ENCODE results near the gene MKNK1.

The MKNK1 gene

DNA sequence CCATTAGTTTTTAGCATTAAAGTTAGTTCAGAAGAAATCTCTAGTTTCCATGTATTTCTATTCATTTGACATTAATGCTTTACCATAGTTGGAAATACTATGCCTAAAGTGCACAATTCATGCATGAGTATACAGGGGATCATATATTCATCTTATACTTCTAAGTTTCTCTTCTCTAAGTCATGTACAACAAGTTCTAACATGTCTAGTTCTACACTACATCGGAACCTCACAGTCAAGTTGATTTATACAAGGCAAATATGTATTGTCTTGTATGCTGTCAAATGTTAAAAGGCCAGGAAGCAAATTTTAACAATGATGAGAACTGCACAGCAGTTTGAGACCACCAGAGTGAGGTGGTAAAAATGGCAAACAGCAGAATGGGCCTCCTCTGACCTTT lies 35.5 kb upstream of the MKNK1 start:
- no peak overlapping the region for H3K27ac ChIP-seq (ENCODE audit: low read depth, low read length)
- no peak overlapping the region for H3K9ac ChIP-seq (ENCODE audit: low read length)
- peaks cover 8% of the 10 kb centered on the region for H3K36me3 ChIP-seq (ENCODE audit: control insufficient read depth, insufficient read depth, low read length)
- H3K4me3 ChIP-seq (ENCODE audit: low read length): no peak overlapping the region
- H3K27me3 ChIP-seq (ENCODE audit: control insufficient read depth, insufficient read depth, low read length): no peaks in the 10 kb centered on the region
- H3K4me1 ChIP-seq (ENCODE audit: control insufficient read depth, insufficient read depth, low read length): peaks cover 16% of the 10 kb centered on the region

DNA sequence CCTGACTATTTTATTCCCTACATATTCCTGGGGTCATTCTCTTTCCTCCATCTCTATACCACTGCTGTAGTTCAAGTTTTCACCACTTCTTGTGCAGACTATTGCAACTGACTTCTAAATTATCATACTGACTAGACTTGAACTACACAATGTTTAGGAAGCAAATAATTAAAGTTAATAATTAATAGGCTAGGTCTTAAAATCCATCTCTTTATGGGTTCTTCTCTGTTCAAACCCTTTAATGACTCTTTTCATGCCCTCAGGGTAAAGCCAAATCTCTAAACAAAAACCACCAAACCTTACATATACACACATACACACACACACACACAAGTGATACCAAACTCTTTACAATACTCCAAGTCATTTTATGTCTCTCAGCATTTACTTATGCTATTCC lies 34.9 kb upstream of the MKNK1 start:
- no peak overlapping the region for H3K27ac ChIP-seq (ENCODE audit: low read depth, low read length)
- no peak overlapping the region for H3K4me3 ChIP-seq (ENCODE audit: low read length)
- H3K27me3 ChIP-seq (ENCODE audit: control insufficient read depth, insufficient read depth, low read length): no peaks in the 10 kb centered on the region
- H3K4me1 ChIP-seq (ENCODE audit: control insufficient read depth, insufficient read depth, low read length): peaks cover 16% of the 10 kb centered on the region
- no peak overlapping the region for H3K9ac ChIP-seq (ENCODE audit: low read length)
- H3K36me3 ChIP-seq (ENCODE audit: control insufficient read depth, insufficient read depth, low read length): peaks cover 8% of the 10 kb centered on the region

DNA sequence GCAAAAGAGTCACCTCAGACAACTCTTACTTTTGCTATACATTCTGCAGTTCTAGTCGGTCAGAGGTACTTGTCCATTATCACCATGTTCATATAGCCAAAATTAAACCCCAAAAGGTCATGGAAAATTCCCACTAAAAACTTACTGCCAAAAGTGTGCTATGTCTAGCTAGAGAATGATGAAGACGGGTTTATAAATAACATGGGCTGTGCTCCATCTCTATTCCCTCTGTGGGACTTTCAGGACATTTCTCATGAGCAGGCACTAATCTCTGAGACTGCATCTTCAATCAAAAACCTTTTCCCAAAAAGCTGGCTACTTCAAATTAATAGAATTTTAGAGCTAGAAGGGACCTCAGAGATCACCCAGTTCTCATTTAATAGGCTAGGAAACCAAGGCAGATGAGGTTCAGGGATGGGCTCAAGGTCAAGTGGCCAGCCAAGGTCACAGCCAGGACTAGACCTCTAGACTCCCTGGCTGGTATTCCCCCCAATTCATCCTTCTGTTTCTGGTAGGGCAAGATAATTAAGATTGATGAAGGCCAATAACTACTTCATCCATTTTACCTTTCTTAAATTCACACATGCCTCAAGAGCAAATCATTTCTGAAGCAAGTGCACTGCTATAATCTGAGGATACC lies 33.5 kb upstream of the MKNK1 start:
- H3K4me1 ChIP-seq (ENCODE audit: control insufficient read depth, insufficient read depth, low read length): peaks cover 8% of the 10 kb centered on the region
- no peak overlapping the region for H3K4me3 ChIP-seq (ENCODE audit: low read length)
- H3K9ac ChIP-seq (ENCODE audit: low read length): no peak overlapping the region
- no peak overlapping the region for H3K27ac ChIP-seq (ENCODE audit: low read depth, low read length)
- peaks cover 8% of the 10 kb centered on the region for H3K36me3 ChIP-seq (ENCODE audit: control insufficient read depth, insufficient read depth, low read length)
- no peaks in the 10 kb centered on the region for H3K27me3 ChIP-seq (ENCODE audit: control insufficient read depth, insufficient read depth, low read length)

DNA sequence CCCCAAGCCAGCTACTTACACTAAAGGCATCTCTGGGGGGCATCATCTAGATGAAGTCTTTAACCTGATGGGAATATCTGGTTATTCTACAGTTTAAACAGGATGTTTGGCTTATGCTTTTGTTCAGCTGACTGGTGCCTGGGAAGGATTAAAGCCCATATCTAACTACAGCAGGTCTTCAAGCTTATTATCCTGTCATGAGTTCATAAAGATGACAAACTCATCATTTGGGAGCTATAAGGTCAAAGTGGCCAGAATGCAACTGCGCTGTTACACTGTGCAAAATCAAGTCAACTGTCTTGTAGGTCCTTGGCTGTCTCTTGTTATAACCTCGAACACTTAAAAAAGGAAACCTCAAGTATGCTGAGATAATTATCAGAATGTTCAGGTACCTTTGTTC lies 31.1 kb upstream of the MKNK1 start:
- Histone ChIP-seq H3K4me1 (ENCODE audit: control insufficient read depth, insufficient read depth, low read length) (peaks cover 4% of the 10 kb centered on the region), H3K4me3 (ENCODE audit: low read length) (no peak overlapping the region), H3K36me3 (ENCODE audit: control insufficient read depth, insufficient read depth, low read length) (peaks cover 11% of the 10 kb centered on the region), H3K27me3 (ENCODE audit: control insufficient read depth, insufficient read depth, low read length) (no peaks in the 10 kb centered on the region), H3K27ac (ENCODE audit: low read depth, low read length) (no peak overlapping the region), H3K9ac (ENCODE audit: low read length) (no peak overlapping the region)

DNA sequence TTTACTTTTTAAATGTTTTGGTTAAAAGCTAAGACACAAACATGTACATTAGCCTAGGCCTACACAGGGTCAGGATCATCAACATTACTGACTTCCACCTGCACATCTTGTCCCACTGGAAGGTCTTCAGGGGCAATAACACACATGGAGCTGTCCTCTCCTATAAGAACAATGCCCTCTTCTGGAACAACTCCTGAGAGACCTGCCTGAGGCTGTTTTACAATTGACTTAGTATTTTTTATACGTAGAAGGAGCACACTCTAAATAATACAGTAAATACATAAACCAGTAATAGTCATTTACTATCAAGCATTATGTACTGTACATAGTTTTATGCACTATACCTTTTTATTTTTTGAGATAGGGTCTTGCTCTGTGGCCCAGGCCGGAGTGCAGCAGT lies 26.7 kb upstream of the MKNK1 start:
- Histone ChIP-seq H3K4me1 (ENCODE audit: control insufficient read depth, insufficient read depth, low read length) (no peaks in the 10 kb centered on the region), H3K9ac (ENCODE audit: low read length) (no peak overlapping the region), H3K4me3 (ENCODE audit: low read length) (no peak overlapping the region), H3K36me3 (ENCODE audit: control insufficient read depth, insufficient read depth, low read length) (peaks cover 13% of the 10 kb centered on the region), H3K27ac (ENCODE audit: low read depth, low read length) (no peak overlapping the region), H3K27me3 (ENCODE audit: control insufficient read depth, insufficient read depth, low read length) (no peaks in the 10 kb centered on the region)

DNA sequence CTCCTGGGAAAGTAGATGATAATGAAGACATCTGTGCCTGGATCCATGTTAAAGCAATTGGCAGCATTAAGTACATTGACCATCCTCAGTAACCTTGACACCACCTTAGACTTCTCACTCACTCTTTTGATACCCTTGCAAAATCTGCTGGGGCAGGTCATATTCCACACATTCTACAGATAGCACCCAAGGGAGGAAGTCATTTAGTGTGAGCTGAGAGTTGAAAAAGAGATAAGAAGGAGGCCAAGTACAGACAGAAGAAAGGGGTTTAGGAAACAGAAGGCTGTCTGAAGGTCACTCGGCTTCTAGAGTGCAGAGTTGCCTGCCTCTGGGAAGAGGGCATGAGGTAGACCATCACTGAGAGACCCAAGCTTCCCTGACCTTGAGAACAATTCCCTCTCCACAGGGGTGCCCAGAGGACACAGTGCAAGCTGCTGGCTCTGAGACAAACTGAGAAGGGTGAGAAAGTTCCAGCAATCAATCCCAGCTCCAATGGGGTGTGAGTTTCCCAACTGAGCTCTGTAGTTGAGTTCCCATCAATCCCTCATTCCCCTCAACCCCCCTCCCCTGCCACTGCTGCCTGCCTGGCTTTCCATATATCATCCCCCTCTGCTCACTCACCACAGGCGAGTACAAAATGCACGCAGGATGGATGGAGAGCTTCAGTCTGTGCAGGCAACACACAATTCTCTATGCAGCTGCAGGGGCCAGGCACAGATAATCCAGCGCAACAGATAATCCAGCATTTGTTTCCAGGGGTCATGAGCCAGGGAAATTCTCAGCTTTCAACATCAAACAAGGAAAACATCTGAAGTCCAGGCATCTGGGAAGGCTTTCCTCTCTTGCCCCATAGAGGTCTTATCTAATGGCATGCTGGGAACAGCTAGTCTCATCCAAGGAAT lies 19.9 kb upstream of the MKNK1 start:
- H3K4me3 ChIP-seq (ENCODE audit: low read length): no peak overlapping the region
- H3K4me1 ChIP-seq (ENCODE audit: control insufficient read depth, insufficient read depth, low read length): no peaks in the 10 kb centered on the region
- H3K9ac ChIP-seq (ENCODE audit: low read length): no peak overlapping the region
- no peaks in the 10 kb centered on the region for H3K36me3 ChIP-seq (ENCODE audit: control insufficient read depth, insufficient read depth, low read length)
- no peak overlapping the region for H3K27ac ChIP-seq (ENCODE audit: low read depth, low read length)
- H3K27me3 ChIP-seq (ENCODE audit: control insufficient read depth, insufficient read depth, low read length): no peaks in the 10 kb centered on the region

DNA sequence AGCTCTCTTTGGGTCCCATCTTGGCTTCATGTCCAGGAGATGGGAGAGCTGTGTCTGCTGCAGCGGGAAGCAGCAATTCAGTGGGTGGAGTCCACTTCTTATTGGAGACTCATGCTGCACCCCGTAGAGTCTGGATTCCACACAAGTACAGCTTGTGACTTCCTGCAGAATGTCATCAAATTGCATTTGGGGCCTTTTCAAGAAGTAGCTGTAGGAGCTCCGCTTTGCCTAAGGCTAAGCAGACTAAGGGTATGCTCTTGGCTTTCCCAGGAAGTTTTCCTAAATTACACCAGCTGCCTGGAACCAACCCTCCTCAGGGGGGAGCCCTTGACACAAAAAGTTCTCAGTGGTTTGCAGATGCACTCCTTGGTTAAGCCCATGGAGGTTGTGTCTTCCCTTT lies 18.3 kb upstream of the MKNK1 start:
- Histone ChIP-seq H3K27ac (ENCODE audit: low read depth, low read length) (no peak overlapping the region), H3K9ac (ENCODE audit: low read length) (no peak overlapping the region)

DNA sequence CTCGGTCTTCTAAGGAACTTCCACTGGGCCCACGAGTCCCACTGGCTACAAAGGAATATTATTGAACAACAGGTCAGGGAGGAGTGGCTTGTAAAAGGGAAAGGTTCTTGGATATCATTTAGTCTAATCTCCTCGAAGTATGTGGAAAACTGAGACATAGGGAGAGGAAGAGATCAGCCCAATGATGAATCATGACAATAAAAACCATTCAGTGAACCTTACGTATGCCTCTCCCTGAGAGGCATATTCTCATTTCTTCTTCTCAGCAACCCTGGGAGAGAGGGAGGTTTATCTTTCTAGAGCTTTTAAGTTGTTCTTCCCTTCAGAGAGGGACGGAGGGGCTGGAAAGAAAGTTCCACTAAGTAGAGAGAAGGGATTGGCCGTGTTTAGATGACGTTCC lies 17.9 kb upstream of the MKNK1 start:
- H3K36me3 ChIP-seq (ENCODE audit: control insufficient read depth, insufficient read depth, low read length): no peaks in the 10 kb centered on the region
- no peak overlapping the region for H3K9ac ChIP-seq (ENCODE audit: low read length)
- H3K4me1 ChIP-seq (ENCODE audit: control insufficient read depth, insufficient read depth, low read length): no peaks in the 10 kb centered on the region
- H3K4me3 ChIP-seq (ENCODE audit: low read length): no peak overlapping the region
- no peaks in the 10 kb centered on the region for H3K27me3 ChIP-seq (ENCODE audit: control insufficient read depth, insufficient read depth, low read length)
- H3K27ac ChIP-seq (ENCODE audit: low read depth, low read length): no peak overlapping the region

More for the DNA sequence above, 18.3 kb upstream of the MKNK1 start:
- H3K4me3 ChIP-seq (ENCODE audit: low read length): no peak overlapping the region
- no peaks in the 10 kb centered on the region for H3K4me1 ChIP-seq (ENCODE audit: control insufficient read depth, insufficient read depth, low read length)
- H3K36me3 ChIP-seq (ENCODE audit: control insufficient read depth, insufficient read depth, low read length): no peaks in the 10 kb centered on the region
- no peaks in the 10 kb centered on the region for H3K27me3 ChIP-seq (ENCODE audit: control insufficient read depth, insufficient read depth, low read length)

DNA sequence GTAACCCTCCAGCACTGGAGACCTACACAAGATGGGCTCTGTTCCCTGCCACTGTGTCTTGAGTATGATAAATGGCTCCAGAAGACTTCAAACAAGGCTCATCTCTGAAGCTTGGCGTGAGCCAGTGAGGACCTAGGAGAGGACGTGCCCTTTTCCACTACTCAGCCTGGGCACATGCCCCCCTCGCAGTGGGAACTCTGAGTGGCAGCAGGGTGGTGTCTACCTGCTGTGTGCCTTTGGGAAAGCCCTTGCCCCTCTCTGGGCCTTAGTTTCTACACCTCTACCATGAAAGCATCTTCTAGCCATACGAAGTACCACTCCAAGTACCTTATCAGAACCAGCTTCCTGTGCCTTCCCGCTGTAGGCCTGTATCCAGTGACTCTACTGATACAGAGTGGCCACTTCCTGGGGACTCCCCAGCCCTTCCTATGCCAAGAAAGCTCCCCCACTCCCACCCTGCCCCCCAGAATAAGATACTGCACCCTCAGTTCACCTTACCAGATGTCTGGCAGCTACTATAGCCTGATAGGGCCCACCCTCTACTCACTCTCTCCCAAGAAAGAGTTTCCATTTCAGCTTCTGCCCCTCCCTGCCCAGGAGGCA lies 15.7 kb upstream of the MKNK1 start:
- no peak overlapping the region for H3K27ac ChIP-seq (ENCODE audit: low read depth, low read length)
- no peaks in the 10 kb centered on the region for H3K36me3 ChIP-seq (ENCODE audit: control insufficient read depth, insufficient read depth, low read length)
- no peak overlapping the region for H3K9ac ChIP-seq (ENCODE audit: low read length)
- H3K4me3 ChIP-seq (ENCODE audit: low read length): no peak overlapping the region
- no peaks in the 10 kb centered on the region for H3K27me3 ChIP-seq (ENCODE audit: control insufficient read depth, insufficient read depth, low read length)
- H3K4me1 ChIP-seq (ENCODE audit: control insufficient read depth, insufficient read depth, low read length): peaks cover 8% of the 10 kb centered on the region

DNA sequence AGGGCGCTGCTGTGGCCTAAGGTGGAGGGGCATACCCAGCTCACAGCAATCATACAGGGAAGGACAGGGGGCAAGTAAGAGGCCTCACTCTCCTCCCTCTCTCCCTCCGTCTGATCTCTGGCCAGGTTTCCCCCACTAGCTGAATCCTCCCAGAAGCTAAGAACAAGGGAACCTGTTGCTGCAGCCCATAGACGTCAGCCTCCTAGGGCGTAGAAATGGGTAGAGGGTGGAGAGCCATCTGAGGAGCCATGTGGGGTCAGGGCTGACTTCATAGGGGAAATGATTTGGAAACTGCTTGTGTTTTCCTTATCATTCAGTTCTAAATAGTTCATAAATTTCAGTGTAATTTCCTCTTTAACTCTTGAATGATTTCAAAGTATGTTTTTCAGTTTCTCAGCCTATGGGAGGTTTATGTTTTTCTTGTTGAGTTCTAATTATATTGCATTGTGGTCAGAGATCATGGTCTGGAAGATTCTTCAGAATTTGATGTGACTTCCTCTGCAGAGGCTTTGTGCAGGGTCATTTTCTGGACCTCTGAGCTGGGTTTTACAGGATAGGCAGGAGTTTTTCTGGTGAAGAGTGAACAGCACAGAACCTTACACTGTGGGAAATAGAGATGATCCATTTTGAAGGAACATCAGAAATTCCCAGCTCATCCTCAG lies 14.8 kb upstream of the MKNK1 start:
- no peaks in the 10 kb centered on the region for H3K27me3 ChIP-seq (ENCODE audit: control insufficient read depth, insufficient read depth, low read length)
- H3K9ac ChIP-seq (ENCODE audit: low read length): no peak overlapping the region
- no peak overlapping the region for H3K27ac ChIP-seq (ENCODE audit: low read depth, low read length)
- H3K36me3 ChIP-seq (ENCODE audit: control insufficient read depth, insufficient read depth, low read length): no peaks in the 10 kb centered on the region
- no peak overlapping the region for H3K4me3 ChIP-seq (ENCODE audit: low read length)
- H3K4me1 ChIP-seq (ENCODE audit: control insufficient read depth, insufficient read depth, low read length): peaks cover 15% of the 10 kb centered on the region

DNA sequence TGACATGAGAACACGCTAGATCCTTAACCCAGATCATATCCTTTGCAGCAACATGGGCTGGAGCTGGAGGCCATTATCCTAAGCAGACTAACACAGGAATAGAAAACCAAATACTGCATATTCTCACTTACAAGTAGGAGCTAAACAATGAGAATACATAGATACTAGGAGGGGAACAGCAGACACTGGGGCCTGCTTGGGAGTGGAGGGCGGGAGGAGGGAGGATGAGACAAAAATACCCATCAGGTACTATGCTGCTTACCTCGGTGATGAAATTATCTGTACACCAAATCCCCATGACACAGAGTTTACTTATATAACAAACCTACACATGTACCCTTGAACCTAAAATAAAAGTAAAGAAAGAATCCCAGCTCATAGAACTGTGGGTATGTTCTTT lies 13.8 kb upstream of the MKNK1 start:
- H3K36me3 ChIP-seq (ENCODE audit: control insufficient read depth, insufficient read depth, low read length): no peaks in the 10 kb centered on the region
- H3K4me1 ChIP-seq (ENCODE audit: control insufficient read depth, insufficient read depth, low read length): peaks cover 21% of the 10 kb centered on the region
- H3K4me3 ChIP-seq (ENCODE audit: low read length): no peak overlapping the region
- H3K9ac ChIP-seq (ENCODE audit: low read length): no peak overlapping the region
- no peak overlapping the region for H3K27ac ChIP-seq (ENCODE audit: low read depth, low read length)
- H3K27me3 ChIP-seq (ENCODE audit: control insufficient read depth, insufficient read depth, low read length): no peaks in the 10 kb centered on the region

DNA sequence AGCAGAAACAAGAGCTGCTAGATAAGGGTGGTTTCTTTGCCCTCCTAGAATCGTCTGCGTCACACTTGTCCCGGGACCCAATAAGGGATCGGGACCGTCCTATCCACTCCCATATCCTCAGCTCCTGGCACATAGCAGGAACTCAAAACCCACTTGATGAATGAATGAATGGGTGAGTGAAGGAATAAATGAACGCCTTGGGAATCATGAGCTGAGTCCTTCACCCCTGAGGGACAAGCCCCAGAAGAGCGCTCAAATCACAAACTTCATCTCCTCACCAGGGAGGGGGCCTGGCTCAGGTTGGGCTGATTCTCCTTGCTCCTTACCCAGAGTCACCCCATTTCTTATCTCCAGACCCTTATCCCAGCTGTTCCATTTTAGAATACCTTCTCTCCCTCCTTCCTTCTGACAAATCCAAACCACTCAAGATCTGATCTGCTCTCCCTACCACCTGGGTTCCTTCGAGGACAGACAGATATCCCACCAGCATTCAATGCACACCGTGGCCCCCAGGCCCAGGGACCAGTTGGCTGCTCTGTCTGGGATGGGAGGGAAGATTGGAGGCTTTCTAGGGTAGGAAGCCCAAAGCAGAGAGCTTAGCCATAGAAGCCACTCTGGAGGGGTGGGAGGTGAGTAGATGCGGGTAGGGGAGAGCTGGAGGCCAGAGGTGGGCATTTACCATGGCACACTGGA lies 13.2 kb upstream of the MKNK1 start:
- Histone ChIP-seq H3K4me1 (ENCODE audit: control insufficient read depth, insufficient read depth, low read length) (peaks cover 21% of the 10 kb centered on the region), H3K27me3 (ENCODE audit: control insufficient read depth, insufficient read depth, low read length) (no peaks in the 10 kb centered on the region), H3K36me3 (ENCODE audit: control insufficient read depth, insufficient read depth, low read length) (no peaks in the 10 kb centered on the region), H3K9ac (ENCODE audit: low read length) (peak overlapping the region; percentile 20), H3K4me3 (ENCODE audit: low read length) (peak overlapping the region; percentile 86), H3K27ac (ENCODE audit: low read depth, low read length) (peak overlapping the region; percentile 88)
